Skeletal muscle tissue (tissue), 4 donors: ENCODE data around the gene DENND5B. TPM values are rescaled to one million over a fixed set of nuclear protein-coding genes. Genes with fewer than 3 reads are reported as not detected.
"Not testable (repeated sequence)": the region's sequence is repeated elsewhere in the genome, so short reads cannot be mapped to it uniquely, and the experiment has no call there.

ENCODE experiments used
- H3K27ac ChIP-seq: one replicate; pipeline ENCODE4 v1.7.0; 2013; ENCODE audit warnings: mild to moderate bottlenecking, low read depth, low read length, inconsistent platforms
- H3K27me3 ChIP-seq, 3 donors: one replicate each; pipeline ENCODE4 v1.7.0; 2013; ENCODE audit warnings: low read length in 3 of 3; ENCODE audit not compliant: control insufficient read depth in 3 of 3, insufficient read depth in 3 of 3
- H3K36me3 ChIP-seq, 3 donors: one replicate each; pipeline ENCODE4 v1.7.0; 2013; ENCODE audit warnings: low read length in 3 of 3; ENCODE audit not compliant: control insufficient read depth in 3 of 3, insufficient read depth in 3 of 3
- H3K4me1 ChIP-seq, 3 donors: one replicate each; pipeline ENCODE4 v1.7.0; 2013; ENCODE audit warnings: low read length in 3 of 3, mild to moderate bottlenecking in 3 of 3; ENCODE audit not compliant: control insufficient read depth in 3 of 3, insufficient read depth in 3 of 3
- H3K4me3 ChIP-seq, 3 donors: one replicate each; pipeline ENCODE4 v1.7.0; 2013; ENCODE audit warnings: low read length in 3 of 3
- H3K9ac ChIP-seq, 3 donors: one replicate each; pipeline ENCODE4 v1.7.0; 2013; ENCODE audit warnings: low read length in 3 of 3, mild to moderate bottlenecking in 3 of 3, moderate library complexity in 2 of 3, low read depth in 1 of 3
- H3K9me3 ChIP-seq, 3 donors: one replicate each; pipeline ENCODE4 v1.7.0; 2013; ENCODE audit warnings: low read length in 3 of 3; ENCODE audit not compliant: control insufficient read depth in 3 of 3
- total RNA-seq: library from RNA; depleted of rRNA; stranded (reverse); fragments of >200 nt; gene quantifications from one replicate; pipeline ENCODE4 v1.2.3, GENCODE V29; 2014
- donor health status: Osteomylitis.

DENND5B gene
- total RNA-seq, 1 donor from 2014 or later = 29.2 TPM

DNA sequence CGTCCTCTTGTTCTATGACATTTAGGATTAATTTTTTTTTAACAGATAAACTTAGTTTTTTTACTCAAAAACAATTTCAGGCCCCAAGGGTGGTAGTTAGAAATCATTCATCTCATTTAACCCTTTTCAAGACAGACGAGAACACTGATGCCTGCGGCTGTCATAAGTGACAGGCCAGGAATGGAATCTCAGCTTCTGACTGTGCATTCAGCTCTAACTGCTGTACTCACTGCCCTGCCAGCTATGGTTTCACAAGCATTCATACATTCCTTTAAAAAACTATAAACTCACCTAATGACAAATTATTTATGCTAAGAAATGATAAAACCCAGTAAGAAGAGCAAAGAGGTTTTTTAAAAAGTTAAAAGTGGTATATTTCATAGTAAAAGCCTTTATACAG lies 8.8 kb downstream of the DENND5B start:
- Histone ChIP-seq H3K9ac (no peak overlapping the region), H3K27me3 (no peaks in the 10 kb centered on the region), H3K4me1 (peaks cover 16 to 20% (median 16%) of the 10 kb centered on the region in 3 donors), H3K27ac (no peak overlapping the region), H3K4me3 (no peak overlapping the region), H3K36me3 (no peaks in the 10 kb centered on the region), H3K9me3 (no peaks in the 10 kb centered on the region)

DNA sequence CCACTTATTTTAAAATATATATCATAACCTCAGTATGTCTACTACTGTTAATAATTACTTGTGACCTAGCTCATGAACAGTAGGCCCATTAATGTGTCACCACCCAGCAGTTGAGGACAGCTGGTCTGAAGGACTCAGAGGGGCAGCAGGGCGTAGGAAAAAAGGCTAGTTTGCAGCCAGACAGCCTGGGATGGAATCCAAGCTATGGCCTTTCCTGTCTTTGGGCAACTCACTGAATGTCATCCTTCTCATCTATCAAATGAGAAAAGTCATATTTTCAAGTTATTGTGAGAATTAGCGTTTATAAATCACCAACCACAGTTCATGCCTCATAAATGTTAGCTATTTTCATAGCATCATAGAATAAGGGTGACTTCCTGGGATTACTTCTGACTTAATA lies 12.3 kb downstream of the DENND5B start:
- Histone ChIP-seq H3K9me3 (no peaks in the 10 kb centered on the region), H3K4me1 (peaks cover 5 to 8% (median 8%) of the 10 kb centered on the region in 3 donors), H3K36me3 (no peaks in the 10 kb centered on the region), H3K27me3 (no peaks in the 10 kb centered on the region), H3K9ac (no peak overlapping the region), H3K4me3 (no peak overlapping the region), H3K27ac (peak overlapping the region; percentile 7)

DNA sequence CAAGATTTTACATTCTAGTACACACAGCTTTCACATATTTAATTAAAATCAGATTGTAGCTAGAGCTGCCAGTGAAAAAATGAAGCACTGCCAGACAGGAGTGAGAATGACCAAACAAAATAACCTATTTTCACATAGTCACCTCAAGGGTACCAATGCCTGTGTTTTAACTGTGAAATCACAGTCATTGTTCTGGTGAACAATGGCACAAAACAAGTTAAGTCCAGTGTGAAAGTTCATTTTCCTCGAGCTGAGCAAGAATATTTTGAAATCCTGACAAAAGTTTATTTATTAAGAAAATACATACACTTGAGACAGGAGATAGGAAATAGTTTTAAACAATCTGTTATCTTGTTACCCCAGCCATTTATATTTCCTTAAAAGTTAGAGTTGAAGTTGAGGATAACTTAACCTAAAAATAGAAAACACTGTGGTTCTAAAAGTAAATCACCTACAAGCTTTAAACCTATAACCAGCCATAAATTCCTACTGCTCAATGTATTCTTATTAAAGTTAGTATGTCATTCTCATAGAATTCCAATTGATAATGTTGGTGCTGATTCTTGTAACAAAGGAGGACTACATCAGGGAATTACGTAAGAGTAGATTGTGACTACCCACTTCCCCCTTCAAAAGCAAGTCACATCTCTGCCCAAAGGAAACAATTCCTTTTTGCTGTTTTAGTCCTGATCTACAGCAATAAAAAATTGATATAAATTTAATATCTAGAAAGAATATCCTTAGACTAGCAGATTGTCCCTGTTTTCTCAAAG lies 15.9 kb downstream of the DENND5B start:
- Histone ChIP-seq H3K36me3 (no peaks in the 10 kb centered on the region), H3K27ac (no peak overlapping the region), H3K27me3 (no peaks in the 10 kb centered on the region), H3K4me1 (peaks cover 5 to 8% (median 8%) of the 10 kb centered on the region in 3 donors), H3K4me3 (no peak overlapping the region), H3K9ac (no peak overlapping the region), H3K9me3 (no peaks in the 10 kb centered on the region)

DNA sequence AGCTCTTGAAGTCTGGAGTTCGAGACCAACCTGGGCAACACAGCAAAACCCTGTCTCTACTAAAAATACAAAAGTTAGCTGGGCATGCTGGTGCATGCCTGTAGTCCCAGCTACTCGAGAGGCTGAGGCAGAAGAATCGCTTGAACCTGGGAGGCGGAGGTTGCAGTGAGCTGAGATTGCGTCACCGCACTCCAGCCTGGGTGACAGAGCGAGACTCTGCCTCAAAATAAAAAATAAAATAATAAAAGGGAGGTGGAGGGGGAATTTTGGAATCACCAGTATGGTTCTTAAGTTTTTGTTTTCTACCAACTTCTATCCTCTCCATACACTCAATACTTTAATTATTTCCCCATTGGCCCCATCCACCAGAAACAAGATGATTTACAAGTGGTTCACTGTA lies 16.6 kb downstream of the DENND5B start:
- H3K9me3 ChIP-seq, H3K27ac ChIP-seq, H3K27me3 ChIP-seq, H3K9ac ChIP-seq, H3K4me1 ChIP-seq, H3K4me3 ChIP-seq, H3K36me3 ChIP-seq: not testable (repeated sequence)

DNA sequence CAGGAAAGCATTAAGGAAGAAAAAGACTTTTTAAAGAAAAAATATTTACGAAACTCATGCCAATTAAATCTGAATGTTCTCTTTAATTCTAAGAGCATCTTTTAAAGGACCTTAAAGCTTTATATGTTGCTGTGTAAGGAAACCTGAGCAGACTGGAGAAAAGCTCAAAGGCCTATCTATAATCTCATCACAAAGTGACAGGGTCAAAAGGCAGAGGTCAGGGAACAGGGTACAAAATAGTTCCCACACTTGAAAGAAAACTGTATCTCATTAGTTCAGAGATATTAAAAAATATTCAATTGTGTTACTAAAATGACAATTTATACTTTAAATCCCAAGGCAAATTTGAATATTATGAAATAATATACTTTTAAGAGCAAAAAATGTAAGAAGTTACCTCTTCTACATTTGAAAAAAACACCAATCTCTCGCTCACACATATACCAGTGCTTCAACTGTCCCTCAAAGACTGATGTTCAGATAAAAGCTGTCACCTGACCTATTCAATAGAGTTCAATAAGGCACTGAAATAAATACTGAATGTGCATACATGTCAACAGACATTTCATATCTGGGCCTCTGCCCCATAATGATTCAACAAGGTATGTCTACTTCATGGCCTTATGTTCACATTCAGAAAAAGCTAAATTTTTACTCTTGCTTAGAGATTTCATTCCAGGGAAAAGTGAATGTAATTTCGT lies 17.9 kb downstream of the DENND5B start:
- H3K27ac ChIP-seq = no peak overlapping the region

DNA sequence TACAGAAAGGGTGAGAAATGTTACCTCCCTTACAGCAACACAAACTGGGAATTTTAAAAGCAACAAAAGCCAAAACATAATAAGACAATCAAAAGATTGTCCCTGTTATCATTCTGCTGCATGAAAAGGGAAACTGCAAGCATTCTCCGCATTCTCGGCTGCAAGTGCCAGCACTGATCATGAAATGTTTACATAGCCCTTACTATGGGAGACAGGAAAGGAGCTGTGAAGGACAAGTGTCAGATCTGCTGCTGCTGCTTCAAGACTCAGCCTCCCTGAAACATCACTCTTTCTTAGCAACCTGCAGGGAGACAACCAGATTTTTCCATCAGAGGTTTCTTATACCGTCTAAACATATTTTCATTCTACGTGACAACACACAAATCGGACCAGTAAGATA lies 20.1 kb downstream of the DENND5B start:
- H3K4me3 ChIP-seq = no peak overlapping the region
- no peaks in the 10 kb centered on the region for H3K9me3 ChIP-seq
- H3K27ac ChIP-seq = no peak overlapping the region
- H3K27me3 ChIP-seq = no peaks in the 10 kb centered on the region
- H3K4me1 ChIP-seq = peaks cover 0 to 3% (median 0%) of the 10 kb centered on the region in 3 donors
- no peak overlapping the region for H3K9ac ChIP-seq
- no peaks in the 10 kb centered on the region for H3K36me3 ChIP-seq

More for the DNA sequence above, 17.9 kb downstream of the DENND5B start:
- Histone ChIP-seq H3K9me3 (no peaks in the 10 kb centered on the region), H3K36me3 (no peaks in the 10 kb centered on the region), H3K4me1 (peaks cover 0 to 3% (median under 1%) of the 10 kb centered on the region in 3 donors), H3K9ac (no peak overlapping the region), H3K4me3 (no peak overlapping the region), H3K27me3 (no peaks in the 10 kb centered on the region)

DNA sequence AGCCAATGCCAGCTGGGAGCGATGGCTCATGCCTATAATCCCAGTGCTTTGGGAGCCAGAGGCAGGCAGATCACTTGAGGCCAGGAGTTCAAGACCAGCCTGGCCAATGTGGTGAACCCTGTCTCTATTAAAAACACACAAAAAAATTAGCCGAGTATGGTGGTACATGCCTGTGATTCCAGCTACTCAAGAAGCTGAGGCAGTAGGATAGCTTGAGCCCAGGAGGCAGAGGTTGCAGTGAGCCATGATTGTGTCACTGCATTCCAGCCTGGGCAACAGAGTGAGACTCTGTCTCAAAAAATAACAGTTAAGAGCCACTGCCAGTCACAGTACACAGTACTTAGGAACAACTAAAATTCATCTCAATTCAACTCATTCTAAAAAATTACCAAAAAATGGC lies 21.4 kb downstream of the DENND5B start:
- not testable (repeated sequence) for H3K4me1 ChIP-seq, H3K9me3 ChIP-seq, H3K27me3 ChIP-seq, H3K9ac ChIP-seq, H3K36me3 ChIP-seq, H3K4me3 ChIP-seq, H3K27ac ChIP-seq

DNA sequence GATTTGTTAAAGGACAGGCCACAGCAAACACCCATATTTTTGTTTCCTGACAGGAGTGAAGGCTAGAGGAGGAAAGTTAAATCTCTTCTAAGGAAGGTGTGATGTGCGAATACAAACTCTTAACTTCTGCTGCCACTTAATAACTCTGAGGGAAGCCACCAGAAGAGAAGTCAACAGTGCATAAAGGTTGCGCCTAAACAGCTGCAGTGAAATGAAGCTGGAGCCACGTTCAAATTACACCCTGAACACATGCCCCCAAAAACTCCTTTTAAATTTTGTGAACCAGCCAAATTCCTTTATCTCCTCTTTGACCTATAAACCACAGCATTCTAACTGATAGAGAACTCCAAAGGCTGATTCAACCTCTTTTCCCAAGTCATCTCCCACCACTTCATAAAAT lies 22.4 kb downstream of the DENND5B start:
- H3K4me1 ChIP-seq = peaks cover 0 to 3% (median 0%) of the 10 kb centered on the region in 3 donors
- H3K9ac ChIP-seq = no peak overlapping the region
- H3K9me3 ChIP-seq = no peaks in the 10 kb centered on the region
- H3K36me3 ChIP-seq = no peaks in the 10 kb centered on the region
- H3K4me3 ChIP-seq = no peak overlapping the region
- no peaks in the 10 kb centered on the region for H3K27me3 ChIP-seq
- H3K27ac ChIP-seq = no peak overlapping the region

DNA sequence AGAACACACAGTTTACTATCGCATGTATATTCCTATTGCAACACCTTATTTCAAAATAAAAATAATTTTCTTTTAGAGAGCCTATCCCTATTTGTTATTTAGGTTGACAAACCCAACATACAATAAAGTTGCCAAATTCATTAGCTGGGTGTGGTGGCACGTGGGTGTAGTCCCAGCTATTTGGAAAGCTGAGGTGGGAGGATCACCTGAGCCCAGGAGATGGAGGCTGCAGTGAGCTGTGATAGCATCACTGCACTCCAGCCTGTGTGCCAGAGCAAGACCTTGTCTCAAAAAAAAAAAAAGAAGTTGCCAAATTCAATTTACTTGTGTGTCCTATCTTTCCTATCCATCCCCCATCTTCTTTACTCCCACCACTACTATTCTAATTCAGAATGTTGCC lies 23.9 kb downstream of the DENND5B start:
- H3K9ac ChIP-seq = no peak overlapping the region

DNA sequence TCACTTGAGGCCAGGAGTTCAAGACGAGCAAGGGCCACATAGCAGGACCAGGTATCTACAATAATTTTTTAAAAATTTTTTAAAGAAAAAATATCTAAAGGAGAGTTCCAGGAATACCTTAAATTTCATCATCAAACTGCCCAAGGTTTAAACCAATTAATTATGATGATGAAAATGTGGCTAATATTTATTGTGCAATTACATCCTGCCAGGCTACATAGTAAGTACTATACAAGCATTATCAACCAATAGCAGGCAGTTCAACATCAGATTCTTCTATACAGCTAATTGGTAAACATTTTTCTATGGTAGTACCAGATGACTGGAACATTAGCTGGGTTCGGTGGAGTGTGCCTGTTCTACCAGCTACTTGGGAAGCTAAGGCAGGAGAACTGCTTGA lies 24.4 kb downstream of the DENND5B start:
- peaks cover 0 to 3% (median 0%) of the 10 kb centered on the region in 3 donors for H3K4me1 ChIP-seq
- H3K9me3 ChIP-seq = no peaks in the 10 kb centered on the region
- H3K36me3 ChIP-seq = no peaks in the 10 kb centered on the region
- no peak overlapping the region for H3K9ac ChIP-seq
- H3K4me3 ChIP-seq = no peak overlapping the region
- H3K27ac ChIP-seq = no peak overlapping the region
- H3K27me3 ChIP-seq = no peaks in the 10 kb centered on the region

More for the DNA sequence above, 23.9 kb downstream of the DENND5B start:
- no peaks in the 10 kb centered on the region for H3K9me3 ChIP-seq
- H3K36me3 ChIP-seq = no peaks in the 10 kb centered on the region
- no peaks in the 10 kb centered on the region for H3K27me3 ChIP-seq
- H3K27ac ChIP-seq = no peak overlapping the region
- no peak overlapping the region for H3K4me3 ChIP-seq
- peaks cover 0 to 3% (median 0%) of the 10 kb centered on the region in 3 donors for H3K4me1 ChIP-seq
